HG03520 (cell line): ENCODE measurements around the gene PCSK5.
"Not testable (repeated sequence)": the region's sequence is repeated elsewhere in the genome, so short reads cannot be mapped to it uniquely, and the experiment has no call there.

Experiments
- ATAC-seq: cut with Tn5 transposase; IDR thresholded peaks from one replicate; pipeline ENCODE4 v1.9.1; 2021; ENCODE audit warnings: mild to moderate bottlenecking, moderate library complexity; ENCODE audit not compliant: unreplicated experiment

The PCSK5 gene

GRCh38 chr9:76338418-76338817 is 447.9 kb downstream of the PCSK5 start:
- no peak for ATAC-seq

GRCh38 chr9:76341616-76342015 is 451.1 kb downstream of the PCSK5 start:
- ATAC-seq, result no peak

- ATAC-seq, result no peak
These were observed 451.7 kb downstream of the PCSK5 start for GRCh38 chr9:76342201-76342600.

- ATAC-seq, result no peak
These were observed 452.4 kb downstream of the PCSK5 start for GRCh38 chr9:76342858-76343257.

- ATAC-seq, result no peak
These were observed 459.4 kb downstream of the PCSK5 start for GRCh38 chr9:76349865-76350264.

GRCh38 chr9:76351006-76351405 is 460.5 kb downstream of the PCSK5 start:
- ATAC-seq, result peak; percentile 51

- no peak for ATAC-seq
These were observed 461.6 kb downstream of the PCSK5 start for GRCh38 chr9:76352026-76352620.

GRCh38 chr9:76353280-76353679 is 462.8 kb downstream of the PCSK5 start:
- ATAC-seq, result no peak

GRCh38 chr9:76354221-76354620 is 463.7 kb downstream of the PCSK5 start:
- no peak for ATAC-seq

- ATAC-seq, result no peak
These were observed 465.4 kb downstream of the PCSK5 start for GRCh38 chr9:76355886-76356285.

- ATAC-seq, result no peak
These were observed 467.1 kb downstream of the PCSK5 start for GRCh38 chr9:76357555-76357954.

GRCh38 chr9:76358628-76359280 is 468.3 kb downstream of the PCSK5 start:
- no peak for ATAC-seq

- ATAC-seq, result no peak
These were observed 468.9 kb downstream of the PCSK5 start for GRCh38 chr9:76359365-76359764.

- no peak for ATAC-seq
These were observed 469.3 kb downstream of the PCSK5 start for GRCh38 chr9:76359766-76360165.

GRCh38 chr9:76362332-76363031 is 472.0 kb downstream of the PCSK5 start:
- not testable (repeated sequence) for ATAC-seq

GRCh38 chr9:76363032-76363395 is 472.5 kb downstream of the PCSK5 start:
- no peak for ATAC-seq

GRCh38 chr9:76365028-76365427 is 474.6 kb downstream of the PCSK5 start:
- no peak for ATAC-seq

GRCh38 chr9:76366275-76366674 is 475.8 kb downstream of the PCSK5 start:
- ATAC-seq, result no peak

GRCh38 chr9:76369583-76369982 is 479.1 kb downstream of the PCSK5 start:
- ATAC-seq, result no peak

GRCh38 chr9:76370396-76371023 is 480.0 kb downstream of the PCSK5 start:
- ATAC-seq, result no peak

GRCh38 chr9:76371901-76372300 is 481.4 kb downstream of the PCSK5 start:
- ATAC-seq, result no peak

- no peak for ATAC-seq
These were observed 481.9 kb downstream of the PCSK5 start for GRCh38 chr9:76372336-76372735.
